LNCaP clone FGC (cell line): ENCODE measurements around the gene CRY1.

Experiments used
- DNase-seq: peaks from one replicate; pipeline ENCODE4 v3.0.0-alpha.2; 2011; ENCODE audit warnings: low read depth
- H3K4me3 ChIP-seq: 2 replicates; pipeline ENCODE4 v1.5.1; 2011; ENCODE audit warnings: mild to moderate bottlenecking, low read depth, low read length, control low read depth
- TF ChIP-seq, protein P1 (sequence below): IDR thresholded peaks from 2 replicates; pipeline ENCODE4 v1.5.1; 2012; ENCODE audit warnings: mild to moderate bottlenecking; ENCODE audit not compliant: control insufficient read depth, insufficient read depth; ENCODE audit errors: extremely low read depth

Gene CRY1

DNA sequence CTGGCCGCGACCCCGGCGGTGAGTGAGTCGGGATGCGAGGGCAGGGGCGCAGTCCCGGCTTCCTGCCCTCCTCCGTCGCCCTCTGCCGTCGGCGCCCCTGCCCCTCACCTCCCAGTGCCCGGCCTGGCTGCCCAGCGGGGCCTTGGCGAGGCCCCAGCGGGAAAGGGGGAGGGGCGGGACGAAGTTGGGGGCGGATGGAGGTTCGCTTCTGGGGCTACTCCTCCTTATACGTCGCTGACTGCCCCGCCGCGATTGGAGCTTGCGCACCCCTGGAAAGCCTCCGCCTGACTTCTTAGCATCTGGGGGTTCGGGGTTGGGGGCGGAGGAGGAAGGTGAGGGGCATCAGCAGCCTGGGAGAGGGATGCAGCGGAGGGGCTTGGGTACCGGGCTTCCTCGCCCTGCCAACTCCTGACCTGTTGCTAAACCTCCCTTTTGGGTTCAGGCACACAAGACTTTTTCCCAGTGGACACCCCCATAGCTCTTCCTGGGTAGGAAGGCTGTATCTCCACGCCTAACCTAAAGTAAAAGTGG is 137.2 kb downstream of the CRY1 start:
- TF ChIP-seq, protein P1, sequence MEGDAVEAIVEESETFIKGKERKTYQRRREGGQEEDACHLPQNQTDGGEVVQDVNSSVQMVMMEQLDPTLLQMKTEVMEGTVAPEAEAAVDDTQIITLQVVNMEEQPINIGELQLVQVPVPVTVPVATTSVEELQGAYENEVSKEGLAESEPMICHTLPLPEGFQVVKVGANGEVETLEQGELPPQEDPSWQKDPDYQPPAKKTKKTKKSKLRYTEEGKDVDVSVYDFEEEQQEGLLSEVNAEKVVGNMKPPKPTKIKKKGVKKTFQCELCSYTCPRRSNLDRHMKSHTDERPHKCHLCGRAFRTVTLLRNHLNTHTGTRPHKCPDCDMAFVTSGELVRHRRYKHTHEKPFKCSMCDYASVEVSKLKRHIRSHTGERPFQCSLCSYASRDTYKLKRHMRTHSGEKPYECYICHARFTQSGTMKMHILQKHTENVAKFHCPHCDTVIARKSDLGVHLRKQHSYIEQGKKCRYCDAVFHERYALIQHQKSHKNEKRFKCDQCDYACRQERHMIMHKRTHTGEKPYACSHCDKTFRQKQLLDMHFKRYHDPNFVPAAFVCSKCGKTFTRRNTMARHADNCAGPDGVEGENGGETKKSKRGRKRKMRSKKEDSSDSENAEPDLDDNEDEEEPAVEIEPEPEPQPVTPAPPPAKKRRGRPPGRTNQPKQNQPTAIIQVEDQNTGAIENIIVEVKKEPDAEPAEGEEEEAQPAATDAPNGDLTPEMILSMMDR, result peak; percentile 43; the same call in 1 of the 2 replicates
- peak overlapping the region; percentile 91 for H3K4me3 ChIP-seq
- no peak for DNase-seq

DNA sequence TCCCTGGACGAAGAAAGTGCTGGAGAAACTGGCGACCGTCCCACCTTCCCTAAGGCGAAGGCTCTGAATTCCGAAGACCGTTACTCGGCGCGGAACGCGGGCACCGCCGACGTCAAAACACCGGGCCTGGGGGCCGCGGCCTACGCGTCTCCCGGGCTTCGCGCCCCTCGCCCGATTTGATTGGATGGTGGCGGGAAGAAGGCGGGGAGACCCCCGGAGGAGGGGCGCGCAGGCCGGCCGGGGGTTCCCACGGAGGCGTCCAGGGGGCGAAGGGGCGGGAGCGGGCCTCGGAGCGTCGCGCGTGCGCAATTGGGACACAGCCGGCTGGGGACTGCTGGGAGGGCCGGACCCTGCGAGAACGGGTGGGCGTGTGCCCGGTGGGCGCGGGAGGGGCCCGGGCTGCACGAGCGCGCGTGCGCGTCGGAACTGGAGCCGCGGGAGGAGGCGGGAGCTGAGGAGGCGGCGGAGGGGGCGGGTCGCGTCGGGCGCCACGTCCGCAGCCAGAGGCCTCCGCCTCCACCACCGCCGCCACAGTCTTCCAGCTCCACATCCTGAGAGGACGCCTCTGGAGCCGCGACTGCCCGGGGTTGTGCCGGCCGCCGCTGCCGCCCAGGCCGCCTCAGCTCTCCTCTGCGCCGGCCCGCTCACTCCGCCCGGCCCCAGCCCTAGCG is 137.8 kb downstream of the CRY1 start, which contains the start of gene TMEM263:
TMEM263 (plus strand) TSS at position 531 of the 671 bp plus-strand sequence. CDS start 11,210 bp downstream, outside the sequence.
- H3K4me3 ChIP-seq, result peak within 1 kb of the TSS; percentile 91
- DNase-seq, result peak; percentile 21
- TF ChIP-seq, protein P1, result no peak

DNA sequence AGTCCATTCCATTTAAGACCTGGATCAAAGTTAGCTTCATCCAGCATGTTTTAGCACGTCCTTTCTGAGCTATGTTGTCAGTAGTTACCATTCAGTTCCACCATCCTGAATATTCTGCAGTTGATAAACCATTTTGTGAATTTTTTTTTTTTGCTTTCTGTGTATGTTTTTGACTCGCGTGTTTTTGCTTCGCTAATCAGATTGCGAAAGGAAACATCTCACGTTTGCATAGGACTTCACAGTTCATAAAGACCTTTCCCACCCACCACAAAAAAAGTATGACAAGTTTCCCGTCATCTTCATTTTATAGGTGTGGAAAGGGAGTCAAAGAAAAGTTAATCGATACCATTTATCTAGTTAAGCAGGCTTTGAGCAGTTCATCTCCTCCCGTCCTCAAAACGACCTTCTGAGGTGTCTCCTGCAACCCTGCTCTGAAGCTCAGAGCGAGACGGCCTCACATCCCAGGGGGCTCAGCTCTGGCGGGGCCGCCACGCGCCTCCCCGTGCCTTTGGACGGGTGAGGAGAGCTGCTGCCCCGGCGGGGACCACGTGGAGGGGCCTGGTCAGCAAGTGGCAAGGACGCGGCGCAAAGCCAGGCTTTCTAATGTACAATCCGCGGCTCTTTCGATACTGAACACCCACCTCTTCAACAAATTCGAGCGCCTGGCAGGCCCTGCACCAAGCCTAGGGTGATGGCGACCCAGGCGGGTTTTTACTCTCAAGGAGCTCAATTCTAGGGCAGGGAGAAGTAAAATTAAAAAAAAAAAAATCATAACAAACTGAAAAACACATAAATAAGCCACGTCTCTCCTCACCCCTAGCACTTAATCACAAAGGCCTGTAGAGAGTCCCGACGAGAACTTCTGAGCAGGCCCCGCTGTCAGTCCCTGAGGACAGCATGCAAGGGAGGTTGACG is 138.6 kb downstream of the CRY1 start:
- no peak for DNase-seq
- peak overlapping the region; percentile 91 for H3K4me3 ChIP-seq
- TF ChIP-seq, protein P1, result no peak

DNA sequence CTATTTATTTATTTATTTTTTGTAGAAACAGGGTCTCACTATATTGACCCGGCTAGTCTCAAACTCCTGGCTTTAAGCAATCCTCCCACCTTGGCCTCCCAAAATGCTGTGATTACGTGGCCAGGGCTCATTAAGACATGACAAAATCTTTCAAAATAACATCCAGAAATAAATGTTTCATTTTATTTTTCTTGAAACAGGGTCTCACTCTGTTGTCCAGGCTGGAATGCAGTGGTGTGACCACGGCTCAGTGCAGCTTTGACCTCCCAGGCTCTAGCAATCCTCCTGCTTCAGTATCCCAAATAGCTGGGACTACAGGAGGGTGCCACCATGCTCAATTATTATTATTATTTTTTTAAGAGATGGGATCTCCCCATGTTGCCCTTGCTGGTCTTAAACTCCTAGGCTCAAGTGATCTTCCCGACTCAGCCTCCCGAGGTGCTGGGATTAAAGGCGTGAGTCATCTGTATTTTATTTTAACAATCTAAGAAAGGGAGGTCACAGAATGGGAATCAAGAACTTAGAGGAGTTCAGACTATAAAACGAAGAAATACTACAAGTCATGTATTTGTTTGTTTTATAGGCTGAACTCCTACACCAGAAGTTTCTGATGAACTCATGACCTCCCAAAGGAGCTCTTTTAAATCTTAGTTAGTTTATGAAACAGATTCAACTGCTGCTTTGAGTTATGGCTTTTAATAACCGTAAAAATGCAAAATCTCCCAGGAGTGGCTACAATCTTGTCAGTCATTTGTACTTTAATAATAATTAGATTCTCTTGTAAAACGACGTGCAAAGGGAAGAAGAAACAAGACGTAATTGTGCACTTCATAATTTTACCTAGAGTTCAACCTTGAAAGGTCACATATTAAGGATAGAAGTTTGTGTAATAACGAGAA is 139.7 kb downstream of the CRY1 start:
- H3K4me3 ChIP-seq, result no peak overlapping the region
- TF ChIP-seq, protein P1, result no peak
- DNase-seq, result no peak

DNA sequence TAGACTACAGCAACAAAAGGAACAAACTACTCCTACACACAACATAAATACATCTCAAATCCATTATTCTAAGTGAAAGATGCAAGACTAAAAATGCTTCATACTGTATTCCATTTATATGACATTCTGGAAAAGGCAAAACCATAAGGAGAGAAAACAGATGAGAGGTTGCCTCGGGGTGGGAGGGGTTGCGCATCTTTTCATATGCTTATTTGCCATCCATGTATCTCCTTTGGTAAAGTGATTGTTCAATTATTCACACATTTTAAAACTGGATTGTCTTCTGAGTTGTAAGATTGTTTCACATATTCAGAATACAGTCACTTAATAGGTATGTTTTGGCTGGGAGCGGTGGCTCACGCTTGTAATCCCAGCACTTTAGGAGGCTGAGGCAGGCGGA is 142.8 kb downstream of the CRY1 start:
- TF ChIP-seq, protein P1, result no peak
- no peak for DNase-seq
- H3K4me3 ChIP-seq, result no peak overlapping the region

DNA sequence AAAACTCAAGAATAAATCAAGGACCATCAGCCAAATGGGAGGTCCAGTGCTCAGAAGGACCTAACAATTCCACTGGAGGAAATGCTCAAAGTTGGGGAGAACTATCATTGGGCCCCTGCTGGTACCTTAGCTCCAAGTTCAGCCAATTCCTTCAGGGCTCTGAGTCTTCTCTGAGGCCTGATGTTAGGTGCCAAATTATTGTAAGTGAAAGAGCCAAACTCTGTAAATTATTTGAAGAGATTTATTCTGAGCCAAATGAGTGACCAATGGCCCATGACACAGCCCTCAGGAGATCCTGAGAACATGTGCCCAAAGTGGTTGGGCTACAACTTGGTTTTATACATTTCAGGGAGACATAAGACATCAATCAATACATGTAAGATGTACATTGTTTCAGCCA is 145.9 kb downstream of the CRY1 start:
- no peak for DNase-seq
- no peak overlapping the region for H3K4me3 ChIP-seq
- TF ChIP-seq, protein P1, result no peak
